Suprapubic skin (tissue), 4 donors: ENCODE measurements around the gene TCTN1.

ENCODE experiments used
- POLR2A ChIP-seq, 2 donors: fragments of 450-650 bp; IDR thresholded peaks; one replicate each; pipeline ENCODE4 v1.6.1; 2017; ENCODE audit warnings: antibody characterized with exemption in 2 of 2, mild to moderate bottlenecking in 2 of 2, moderate library complexity in 2 of 2
- POLR2AphosphoS5 ChIP-seq, 3 donors: sonication (generic); formaldehyde crosslinking; IDR thresholded peaks; one replicate each; pipeline ENCODE4 v1.6.1; 2017; ENCODE audit warnings: antibody characterized with exemption in 3 of 3
- TF ChIP-seq, protein P1 (sequence below), 2 donors: fragments of 200-600 bp in 1 of 2; fragments of 450-650 bp in 1 of 2; sonication (generic) in 1 of 2; IDR thresholded peaks; one replicate each; pipeline ENCODE4 v1.5.1; 2016 to 2019; ENCODE audit warnings: antibody characterized with exemption in 2 of 2, mild to moderate bottlenecking in 1 of 2, moderate library complexity in 1 of 2

DNA sequence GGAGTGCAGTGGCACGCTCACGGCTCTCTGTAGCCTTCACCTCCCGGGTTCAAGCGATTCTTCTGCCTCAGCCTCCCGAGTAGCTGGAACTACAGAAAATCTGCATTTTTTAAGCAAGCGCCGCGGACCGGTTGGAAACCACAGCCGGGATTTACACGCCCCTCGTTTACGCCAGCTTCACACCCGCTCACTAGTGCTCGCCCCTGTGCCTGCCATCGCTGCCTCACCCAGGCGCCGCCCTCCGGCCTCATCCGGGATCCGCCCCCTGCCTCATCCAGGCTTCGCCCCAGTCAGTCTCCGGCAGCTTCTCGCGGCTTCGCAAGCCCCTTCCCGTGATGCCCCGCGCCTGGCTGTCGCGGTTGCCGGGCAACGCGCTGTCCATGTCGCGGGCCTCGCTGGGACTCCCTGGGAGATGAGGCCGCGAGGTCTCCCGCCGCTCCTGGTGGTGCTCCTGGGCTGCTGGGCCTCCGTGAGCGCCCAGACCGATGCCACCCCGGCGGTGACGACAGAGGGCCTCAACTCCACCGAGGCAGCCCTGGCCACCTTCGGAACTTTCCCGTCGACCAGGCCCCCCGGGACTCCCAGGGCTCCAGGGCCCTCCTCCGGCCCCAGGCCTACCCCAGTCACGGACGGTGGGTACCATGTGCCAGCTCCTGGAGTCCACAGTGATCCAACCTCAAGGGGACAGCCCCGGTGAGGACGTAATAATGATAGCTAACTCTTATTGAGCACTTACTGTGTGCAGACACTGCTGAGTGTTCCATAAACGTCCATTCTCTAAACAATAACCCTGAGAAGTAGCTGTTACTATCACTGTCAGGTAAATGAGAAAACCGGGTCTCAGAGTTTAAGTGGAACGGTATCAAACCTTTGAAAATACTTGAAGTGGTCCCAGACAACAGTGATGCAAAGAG lies at the start of gene TCTN1:
- TF ChIP-seq POLR2A (IDR thresholded peaks at IDR 0.05) (peak in 1 of 2 donors; percentile 26), POLR2AphosphoS5 (IDR thresholded peaks at IDR 0.05) (no peak)
- TF ChIP-seq, protein P1, sequence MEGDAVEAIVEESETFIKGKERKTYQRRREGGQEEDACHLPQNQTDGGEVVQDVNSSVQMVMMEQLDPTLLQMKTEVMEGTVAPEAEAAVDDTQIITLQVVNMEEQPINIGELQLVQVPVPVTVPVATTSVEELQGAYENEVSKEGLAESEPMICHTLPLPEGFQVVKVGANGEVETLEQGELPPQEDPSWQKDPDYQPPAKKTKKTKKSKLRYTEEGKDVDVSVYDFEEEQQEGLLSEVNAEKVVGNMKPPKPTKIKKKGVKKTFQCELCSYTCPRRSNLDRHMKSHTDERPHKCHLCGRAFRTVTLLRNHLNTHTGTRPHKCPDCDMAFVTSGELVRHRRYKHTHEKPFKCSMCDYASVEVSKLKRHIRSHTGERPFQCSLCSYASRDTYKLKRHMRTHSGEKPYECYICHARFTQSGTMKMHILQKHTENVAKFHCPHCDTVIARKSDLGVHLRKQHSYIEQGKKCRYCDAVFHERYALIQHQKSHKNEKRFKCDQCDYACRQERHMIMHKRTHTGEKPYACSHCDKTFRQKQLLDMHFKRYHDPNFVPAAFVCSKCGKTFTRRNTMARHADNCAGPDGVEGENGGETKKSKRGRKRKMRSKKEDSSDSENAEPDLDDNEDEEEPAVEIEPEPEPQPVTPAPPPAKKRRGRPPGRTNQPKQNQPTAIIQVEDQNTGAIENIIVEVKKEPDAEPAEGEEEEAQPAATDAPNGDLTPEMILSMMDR (IDR thresholded peaks at IDR 0.05): no peak
